Ecto neural progenitor cell (in vitro differentiated cells): ENCODE results near the gene USP17L21.
"Not testable (repeated sequence)": the region's sequence is repeated elsewhere in the genome, so short reads cannot be mapped to it uniquely, and the experiment has no call there.

ENCODE experiments used
- DNase-seq: peaks from one replicate; pipeline ENCODE4 v3.0.0-alpha.2; 2018; ENCODE audit warnings: low spot score

USP17L21 gene

GRCh38 chr4:9262572-9262971 lies at the start of gene USP17L21:
Gene USP17L21, plus strand, starts transcription at chr4:9262872. Its CDS starts 0 bp downstream, at chr4:9262872.
- not testable (repeated sequence) for DNase-seq

GRCh38 chr4:9214701-9215100 lies 48.0 kb upstream of the USP17L21 start:
- DNase-seq: not testable (repeated sequence)

DNA sequence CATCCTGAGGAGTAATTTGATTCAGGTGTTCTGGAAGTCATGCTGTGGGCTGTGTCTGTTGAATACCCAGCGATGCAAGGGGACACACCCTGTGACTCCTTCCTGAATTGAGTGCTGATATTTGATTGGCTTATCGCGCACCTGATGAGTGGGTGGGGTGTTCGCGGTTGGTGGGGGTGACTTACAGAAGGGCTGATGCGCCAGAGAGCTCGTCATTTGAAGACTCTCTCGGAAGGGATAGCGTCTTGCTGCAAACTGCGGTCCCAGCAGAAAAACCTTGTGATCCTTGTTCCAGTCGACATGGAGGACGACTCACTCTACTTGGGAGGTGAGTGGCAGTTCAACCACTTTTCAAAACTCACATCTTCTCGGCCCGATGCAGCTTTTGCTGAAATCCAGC lies 47.6 kb upstream of the USP17L21 start, which contains the start of gene USP17L11:
TSS of gene USP17L11 (plus strand) at position 301 of the 400 bp plus-strand sequence. CDS start at position 301, 0 bp downstream.
- not testable (repeated sequence) for DNase-seq

DNA sequence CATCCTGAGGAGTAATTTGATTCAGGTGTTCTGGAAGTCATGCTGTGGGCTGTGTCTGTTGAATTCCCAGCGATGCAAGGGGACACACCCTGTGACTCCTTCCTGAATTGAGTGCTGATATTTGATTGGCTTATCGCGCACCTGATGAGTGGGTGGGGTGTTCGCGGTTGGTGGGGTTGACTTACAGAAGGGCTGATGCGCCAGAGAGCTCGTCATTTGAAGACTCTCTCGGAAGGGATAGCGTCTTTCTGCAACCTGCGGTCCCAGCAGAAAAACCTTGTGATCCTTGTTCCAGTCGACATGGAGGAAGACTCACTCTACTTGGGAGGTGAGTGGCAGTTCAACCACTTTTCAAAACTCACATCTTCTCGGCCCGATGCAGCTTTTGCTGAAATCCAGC lies 42.8 kb upstream of the USP17L21 start, which contains the start of gene USP17L12:
TSS of gene USP17L12 (plus strand) at position 301 of the 400 bp plus-strand sequence. CDS start at position 301, 0 bp downstream.
- not testable (repeated sequence) for DNase-seq

DNA sequence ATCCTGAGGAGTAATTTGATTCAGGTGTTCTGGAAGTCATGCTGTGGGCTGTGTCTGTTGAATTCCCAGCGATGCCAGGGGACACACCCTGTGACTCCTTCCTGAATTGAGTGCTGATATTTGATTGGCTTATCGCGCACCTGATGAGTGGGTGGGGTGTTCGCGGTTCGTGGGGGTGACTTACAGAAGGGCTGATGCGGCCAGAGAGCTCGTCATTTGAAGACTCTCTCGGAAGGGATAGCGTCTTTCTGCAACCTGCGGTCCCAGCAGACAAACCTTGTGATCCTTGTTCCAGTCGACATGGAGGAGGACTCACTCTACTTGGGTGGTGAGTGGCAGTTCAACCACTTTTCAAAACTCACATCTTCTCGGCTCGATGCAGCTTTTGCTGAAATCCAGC lies 38.1 kb upstream of the USP17L21 start, which contains the start of gene USP17L13:
TSS of gene USP17L13 (plus strand) at position 301 of the 400 bp plus-strand sequence. CDS start at position 301, 0 bp downstream.
- DNase-seq: not testable (repeated sequence)

DNA sequence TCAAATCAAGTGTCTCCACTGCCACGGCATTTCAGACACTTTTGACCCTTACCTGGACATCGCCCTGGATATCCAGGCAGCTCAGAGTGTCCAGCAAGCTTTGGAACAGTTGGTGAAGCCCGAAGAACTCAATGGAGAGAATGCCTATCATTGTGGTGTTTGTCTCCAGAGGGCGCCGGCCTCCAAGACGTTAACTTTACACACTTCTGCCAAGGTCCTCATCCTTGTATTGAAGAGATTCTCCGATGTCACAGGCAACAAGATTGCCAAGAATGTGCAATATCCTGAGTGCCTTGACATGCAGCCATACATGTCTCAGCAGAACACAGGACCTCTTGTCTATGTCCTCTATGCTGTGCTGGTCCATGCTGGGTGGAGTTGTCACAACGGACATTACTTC lies 32.4 kb upstream of the USP17L21 start:
- not testable (repeated sequence) for DNase-seq

GRCh38 chr4:9234085-9234484 lies 28.6 kb upstream of the USP17L21 start, which contains the start of gene USP17L15:
Gene USP17L15, plus strand, starts transcription at chr4:9234385. Its CDS starts 0 bp downstream, at chr4:9234385.
- not testable (repeated sequence) for DNase-seq

DNA sequence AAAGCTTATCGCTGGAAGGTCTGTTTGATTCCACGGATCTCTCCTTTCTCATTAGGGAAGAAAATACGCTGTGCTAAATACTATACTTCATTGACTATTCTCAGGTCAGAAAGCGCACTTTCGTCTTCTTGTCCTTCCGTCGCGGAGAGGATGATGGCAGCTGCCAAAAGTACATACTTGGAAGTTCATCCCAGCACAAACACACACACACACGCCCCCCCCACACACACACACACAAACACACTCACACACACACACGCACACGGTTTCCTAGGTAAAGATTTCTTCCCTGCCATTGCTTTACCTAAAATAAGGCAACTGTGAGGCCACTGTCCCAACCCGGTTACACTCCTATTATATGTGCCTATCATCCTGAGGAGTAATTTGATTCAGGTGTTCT lies 24.2 kb upstream of the USP17L21 start:
- DNase-seq: not testable (repeated sequence)

GRCh38 chr4:9243579-9243978 lies 19.1 kb upstream of the USP17L21 start, which contains the start of gene USP17L17:
Gene USP17L17, plus strand, starts transcription at chr4:9243879. Its CDS starts 0 bp downstream, at chr4:9243879.
- not testable (repeated sequence) for DNase-seq

DNA sequence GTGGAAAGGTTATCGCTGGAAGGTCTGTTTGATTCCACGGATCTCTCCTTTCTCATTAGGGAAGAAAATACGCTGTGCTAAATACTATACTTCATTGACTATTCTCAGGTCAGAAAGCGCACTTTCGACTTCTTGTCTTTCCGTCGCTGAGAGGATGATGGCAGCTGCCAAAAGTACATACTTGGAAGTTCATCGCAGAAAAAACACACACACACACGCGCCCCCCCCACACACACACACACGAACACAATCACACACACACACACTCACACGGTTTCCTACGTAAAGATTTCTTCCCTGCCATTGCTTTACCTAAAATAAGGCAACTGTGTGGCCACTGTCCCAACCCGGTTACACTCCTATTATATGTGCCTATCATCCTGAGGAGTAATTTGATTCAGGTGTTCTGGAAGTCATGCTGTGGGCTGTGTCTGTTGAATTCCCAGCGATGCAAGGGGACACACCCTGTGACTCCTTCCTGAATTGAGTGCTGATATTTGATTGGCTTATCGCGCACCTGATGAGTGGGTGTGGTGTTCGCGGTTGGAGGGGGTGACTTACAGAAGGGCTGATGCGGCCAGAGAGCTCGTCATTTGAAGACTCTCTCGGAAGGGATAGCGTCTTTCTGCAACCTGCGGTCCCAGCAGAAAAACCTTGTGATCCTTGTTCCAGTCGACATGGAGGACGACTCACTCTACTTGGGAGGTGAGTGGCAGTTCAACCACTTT lies 14.6 kb upstream of the USP17L21 start, which contains the start of gene USP17L18:
TSS of gene USP17L18 (plus strand) at position 678 of the 728 bp plus-strand sequence. CDS start at position 678, 0 bp downstream.
- DNase-seq: peak; percentile 29

DNA sequence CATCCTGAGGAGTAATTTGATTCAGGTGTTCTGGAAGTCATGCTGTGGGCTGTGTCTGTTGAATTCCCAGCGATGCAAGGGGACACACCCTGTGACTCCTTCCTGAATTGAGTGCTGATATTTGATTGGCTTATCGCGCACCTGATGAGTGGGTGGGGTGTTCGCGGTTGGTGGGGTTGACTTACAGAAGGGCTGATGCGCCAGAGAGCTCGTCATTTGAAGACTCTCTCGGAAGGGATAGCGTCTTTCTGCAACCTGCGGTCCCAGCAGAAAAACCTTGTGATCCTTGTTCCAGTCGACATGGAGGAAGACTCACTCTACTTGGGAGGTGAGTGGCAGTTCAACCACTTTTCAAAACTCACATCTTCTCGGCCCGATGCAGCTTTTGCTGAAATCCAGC lies 9.6 kb upstream of the USP17L21 start, which contains the start of gene USP17L19:
TSS of gene USP17L19 (plus strand) at position 301 of the 400 bp plus-strand sequence. CDS start at position 301, 0 bp downstream.
- DNase-seq: not testable (repeated sequence)

DNA sequence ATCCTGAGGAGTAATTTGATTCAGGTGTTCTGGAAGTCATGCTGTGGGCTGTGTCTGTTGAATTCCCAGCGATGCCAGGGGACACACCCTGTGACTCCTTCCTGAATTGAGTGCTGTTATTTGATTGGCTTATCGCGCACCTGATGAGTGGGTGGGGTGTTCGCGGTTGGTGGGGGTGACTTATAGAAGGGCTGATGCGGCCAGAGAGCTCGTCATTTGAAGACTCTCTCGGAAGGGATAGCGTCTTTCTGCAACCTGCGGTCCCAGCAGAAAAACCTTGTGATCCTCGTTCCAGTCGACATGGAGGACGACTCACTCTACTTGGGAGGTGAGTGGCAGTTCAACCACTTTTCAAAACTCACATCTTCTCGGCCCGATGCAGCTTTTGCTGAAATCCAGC lies 4.8 kb upstream of the USP17L21 start, which contains the start of gene USP17L20:
TSS of gene USP17L20 (plus strand) at position 301 of the 400 bp plus-strand sequence. CDS start at position 301, 0 bp downstream.
- DNase-seq: not testable (repeated sequence)

GRCh38 chr4:9267319-9267718 lies 4.6 kb downstream of the USP17L21 start, which contains the start of gene USP17L22:
Gene USP17L22, plus strand, starts transcription at chr4:9267619. Its CDS starts 0 bp downstream, at chr4:9267619.
- DNase-seq: not testable (repeated sequence)

- DNase-seq: not testable (repeated sequence)
These were observed 9.0 kb downstream of the USP17L21 start for GRCh38 chr4:9271719-9272118.
